IPS DF 4.7 (cell line): ENCODE measurements around the gene NCK2.

ENCODE experiments used
- DNase-seq: peaks from one replicate; pipeline ENCODE4 v3.0.0-alpha.2; 2013; ENCODE audit warnings: low spot score; ENCODE audit errors: extremely low read depth

The NCK2 gene

DNA sequence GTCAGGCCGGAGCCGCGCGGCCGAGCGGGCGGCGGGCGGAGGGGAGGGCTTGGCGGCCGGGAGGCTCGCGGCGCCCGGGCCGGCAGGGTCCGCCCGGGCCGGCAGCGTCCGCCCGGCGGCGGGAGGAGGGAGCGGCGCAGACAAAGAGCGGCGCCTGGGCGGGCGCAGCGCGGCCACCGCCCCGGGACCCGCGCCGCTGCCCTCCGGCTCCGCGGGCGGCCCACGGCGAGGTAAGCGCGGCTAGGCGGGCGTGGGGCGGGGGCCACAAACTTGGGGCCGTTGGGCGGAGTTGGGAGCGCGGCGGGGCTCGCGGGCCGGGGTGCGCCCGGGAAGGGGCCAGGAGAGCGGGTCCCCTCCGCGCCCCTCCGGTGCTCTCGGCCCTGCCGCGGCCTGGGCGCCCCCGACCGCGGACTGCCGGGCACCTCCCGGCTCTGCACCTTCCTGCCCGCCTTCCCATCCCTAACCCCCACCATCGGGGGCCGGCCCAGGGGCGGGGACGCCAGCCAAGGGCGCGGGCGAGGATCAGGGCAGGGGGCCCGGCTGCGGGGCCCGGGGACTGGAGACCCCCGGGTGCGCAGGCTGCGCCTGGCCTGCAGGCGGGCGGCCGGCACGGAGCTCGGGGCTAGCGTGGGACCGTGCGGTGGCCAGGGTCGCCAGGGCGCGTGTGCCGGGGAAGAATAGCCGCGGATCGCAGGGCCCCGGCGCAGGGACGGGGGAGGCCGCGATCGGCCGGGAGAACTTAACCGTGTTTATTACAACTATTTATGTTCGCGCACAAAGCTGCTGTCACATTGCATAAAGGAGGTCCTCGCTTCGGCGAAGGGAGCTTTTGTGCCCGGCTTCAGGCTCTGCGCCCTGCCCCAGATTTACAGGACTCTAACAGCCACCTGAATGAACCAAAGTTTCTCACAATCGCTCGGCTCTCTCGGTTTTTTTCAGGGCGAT lies at the start of gene NCK2:
NCK2 (plus strand) TSS at position 4 of the 945 bp plus-strand sequence. CDS start 110,152 bp downstream, outside the sequence.
- no peak for DNase-seq

DNA sequence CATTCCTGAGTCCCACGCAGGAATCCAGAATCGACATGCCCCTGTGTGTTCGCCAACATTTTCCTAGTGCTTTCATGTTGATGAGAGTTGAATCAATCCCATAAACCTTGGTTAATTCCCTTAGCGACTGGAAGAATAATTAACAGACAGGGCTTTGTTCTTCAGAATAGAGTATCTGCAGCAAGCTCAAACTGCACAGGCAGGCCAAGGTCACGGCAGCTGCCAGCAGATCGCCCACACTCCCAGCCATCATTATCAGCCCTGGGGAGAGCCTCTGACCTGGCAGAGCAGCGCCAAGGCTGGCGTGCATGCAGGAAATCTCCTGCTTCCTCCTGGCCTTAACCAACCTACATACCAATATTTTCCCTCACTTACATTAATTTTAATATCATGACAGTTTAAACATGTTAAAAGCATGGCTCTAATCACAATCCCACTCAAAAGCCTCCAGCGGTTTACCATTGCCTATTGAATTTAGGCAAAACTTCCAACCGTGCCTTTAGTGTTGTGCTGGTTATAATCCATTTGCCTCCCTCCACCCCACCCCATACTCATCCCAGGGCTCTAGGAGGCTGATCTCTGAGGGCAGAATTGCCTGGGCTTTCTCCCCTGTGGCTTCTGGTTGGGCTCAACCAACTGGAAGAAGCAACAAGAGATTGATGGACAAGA lies 46.8 kb upstream of the NCK2 start:
- no peak for DNase-seq

- DNase-seq, result no peak
These were observed 45.9 kb upstream of the NCK2 start for GRCh38 chr2:105698820-105699219.

DNA sequence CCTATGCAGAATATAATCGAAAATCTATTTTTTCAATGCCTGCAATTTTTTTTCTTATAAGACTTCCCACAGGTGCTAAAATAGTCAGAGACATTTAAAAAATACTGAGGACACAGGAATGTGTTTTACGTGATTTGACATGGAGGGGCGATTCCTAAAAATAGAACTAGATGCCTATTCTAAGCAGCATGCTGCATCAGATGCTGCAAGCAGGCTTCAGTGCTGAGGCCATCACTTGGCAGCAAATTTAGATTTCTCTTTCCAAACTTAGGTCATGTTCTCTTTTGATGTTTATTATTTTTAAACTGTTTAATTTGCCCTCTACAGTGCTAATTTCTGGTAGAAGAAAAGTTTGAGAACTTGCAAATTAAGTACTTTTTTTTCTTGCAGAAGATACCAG lies 43.7 kb upstream of the NCK2 start:
- no peak for DNase-seq

DNA sequence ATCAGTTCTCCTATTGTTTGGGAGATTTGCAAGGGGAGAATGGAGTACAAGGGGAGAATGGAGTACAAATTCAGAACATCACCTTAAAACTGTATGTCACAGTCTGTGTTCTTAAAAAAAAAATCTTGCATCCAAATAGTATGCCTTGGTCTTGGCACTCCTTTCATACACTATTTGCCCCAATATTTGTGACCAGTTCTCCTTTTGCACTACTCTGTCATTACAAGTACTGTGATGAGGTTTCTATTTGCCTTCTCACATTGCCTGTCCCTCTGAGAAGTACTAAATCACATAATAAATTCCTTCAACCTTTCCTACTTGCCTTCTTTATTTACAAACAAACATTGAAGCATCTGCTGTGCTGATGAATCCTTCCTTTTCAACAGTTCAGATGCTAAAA lies 36.0 kb upstream of the NCK2 start:
- DNase-seq, result no peak

DNA sequence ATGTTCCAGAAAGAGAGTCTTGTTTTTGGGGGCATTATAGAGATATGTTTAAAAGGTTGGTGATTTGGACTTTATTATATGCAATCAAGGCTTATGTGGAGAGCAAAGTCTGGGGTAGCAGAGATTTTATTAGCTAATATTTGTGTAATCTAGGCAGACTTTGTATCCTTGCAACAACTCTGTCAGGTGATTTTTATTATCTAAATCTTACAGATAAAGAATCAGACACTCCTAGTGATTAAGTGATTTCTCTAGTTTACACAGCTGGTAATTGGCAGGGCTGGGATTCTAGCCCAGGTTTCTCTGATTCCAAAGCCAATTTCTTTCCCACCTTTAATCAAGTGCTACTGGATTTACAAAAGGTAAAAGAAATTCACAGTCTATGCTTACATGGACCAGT lies 33.3 kb upstream of the NCK2 start:
- no peak for DNase-seq

DNA sequence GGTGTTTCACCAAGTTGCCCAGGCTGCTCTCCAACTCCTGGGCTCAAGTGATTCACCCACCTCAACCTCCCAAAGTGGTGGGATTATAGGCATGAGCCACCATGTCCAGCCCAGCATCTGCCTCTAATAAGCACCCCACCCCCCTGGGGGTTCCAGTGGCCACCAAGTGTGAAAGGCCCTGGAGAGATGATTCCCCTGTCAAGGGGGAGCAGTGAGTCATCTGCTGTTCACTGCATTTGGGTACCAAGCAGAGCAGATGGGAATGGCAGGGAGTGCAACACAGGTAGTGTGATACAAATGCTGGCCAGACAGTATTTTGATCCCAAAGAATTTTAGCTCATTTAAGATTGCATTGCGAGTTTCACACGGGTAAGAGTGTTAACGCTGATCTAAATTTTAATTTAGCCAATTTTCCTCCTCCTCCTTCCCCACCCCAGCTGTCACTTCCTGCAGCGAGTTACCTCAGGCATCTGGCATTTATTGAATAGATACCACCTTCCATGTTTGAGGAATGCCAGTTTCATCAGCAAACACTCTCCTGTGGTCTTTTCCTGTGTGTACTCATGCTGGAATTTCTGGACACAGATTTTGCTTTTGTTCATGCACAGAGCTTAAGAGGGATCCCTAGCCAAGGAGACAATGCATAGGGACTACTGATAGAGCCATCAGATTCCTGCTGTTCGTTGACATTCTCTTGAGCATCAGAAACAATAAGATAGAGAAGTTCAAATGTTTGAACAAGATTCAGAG lies 32.4 kb upstream of the NCK2 start:
- no peak for DNase-seq

GRCh38 chr2:105712981-105713596 lies 31.6 kb upstream of the NCK2 start:
- DNase-seq, result no peak

GRCh38 chr2:105714141-105714540 lies 30.6 kb upstream of the NCK2 start:
- no peak for DNase-seq

GRCh38 chr2:105718846-105719481 lies 25.7 kb upstream of the NCK2 start:
- DNase-seq, result no peak

- DNase-seq, result no peak
These were observed 22.7 kb upstream of the NCK2 start for GRCh38 chr2:105721991-105722511.

DNA sequence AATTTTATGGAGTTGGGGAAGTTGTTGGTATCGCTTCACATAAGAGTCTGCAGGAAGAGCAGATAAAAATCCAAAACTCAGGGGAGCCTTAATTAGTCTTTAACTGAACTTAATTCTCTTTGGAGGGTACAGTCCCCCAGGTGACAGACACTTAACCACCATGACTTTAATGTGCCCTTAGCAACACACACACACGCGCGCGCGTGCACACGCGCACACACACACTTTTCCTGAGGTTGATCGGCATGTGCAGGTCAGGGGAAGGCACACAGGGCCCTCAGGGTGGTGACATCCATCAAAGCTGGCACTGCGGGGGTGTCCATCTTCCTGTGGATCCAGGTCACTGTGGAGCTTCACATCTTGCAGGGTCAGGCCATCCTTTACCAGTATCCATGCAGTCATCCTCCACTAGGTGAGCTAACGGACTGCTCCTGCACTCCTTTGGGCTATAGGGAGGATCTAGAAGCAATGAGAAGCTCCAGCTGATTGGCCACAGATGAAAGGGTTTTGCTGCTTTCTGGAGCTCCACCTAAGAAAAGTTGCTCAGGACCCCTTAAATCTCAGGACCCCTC lies 21.9 kb upstream of the NCK2 start:
- DNase-seq, result no peak

- DNase-seq, result no peak
These were observed 21.3 kb upstream of the NCK2 start for GRCh38 chr2:105723431-105723830.

DNA sequence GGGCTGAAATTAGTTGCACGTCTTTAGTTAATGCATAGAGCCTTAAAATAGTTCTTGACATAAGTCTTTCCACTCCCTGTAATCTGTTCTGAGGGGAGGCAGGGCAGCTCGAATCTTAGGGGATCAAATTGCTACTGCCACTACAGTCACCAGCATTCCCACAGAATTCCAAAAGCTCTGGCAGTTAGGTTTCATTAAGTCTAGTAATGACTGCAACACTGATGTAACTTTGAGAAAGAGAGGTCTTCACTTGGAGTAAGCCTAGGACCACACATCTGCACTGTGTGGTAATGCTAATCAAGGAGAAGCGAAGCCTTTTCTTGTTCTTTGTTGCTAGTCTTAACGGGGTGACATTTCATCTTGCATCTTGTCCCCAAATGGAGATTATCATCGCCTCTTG lies 19.3 kb upstream of the NCK2 start:
- no peak for DNase-seq

DNA sequence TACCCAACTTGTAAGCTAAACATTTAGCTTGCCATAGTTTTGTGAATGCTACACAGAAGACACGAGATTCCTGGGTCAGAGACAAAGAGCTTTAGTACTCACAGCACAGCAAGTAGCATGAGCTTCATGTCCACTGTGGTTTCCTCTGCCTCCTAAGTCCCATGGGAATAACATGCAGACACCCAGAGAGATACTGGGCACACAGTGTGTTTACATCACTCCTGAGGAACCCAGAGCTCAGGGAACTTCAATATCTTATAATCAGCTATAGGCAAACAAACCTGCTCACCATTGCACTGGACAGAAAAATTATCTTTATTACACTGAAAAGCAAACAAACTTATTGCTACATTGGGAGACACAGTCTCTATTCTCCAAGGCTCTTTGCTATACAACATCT lies 14.5 kb upstream of the NCK2 start:
- DNase-seq, result no peak

DNA sequence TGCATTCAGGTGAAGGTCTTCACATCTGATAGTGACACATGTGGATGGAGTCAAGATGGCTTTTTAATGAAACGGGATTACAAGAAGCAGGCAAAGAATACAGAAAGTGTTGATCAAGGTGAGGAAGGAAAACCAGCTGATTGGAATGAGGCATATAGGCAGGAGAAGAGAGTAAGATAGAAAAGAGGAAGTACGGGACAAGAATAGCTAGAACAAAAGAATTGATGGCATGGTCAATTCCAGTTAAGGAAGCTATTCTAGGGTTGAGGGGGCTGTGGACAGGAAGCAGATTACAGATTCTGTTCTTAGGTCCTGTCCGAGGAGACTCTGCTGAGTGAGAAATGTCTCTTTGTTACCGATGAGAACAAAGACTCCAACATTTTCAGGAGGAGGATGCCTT lies 13.2 kb upstream of the NCK2 start:
- DNase-seq, result no peak

DNA sequence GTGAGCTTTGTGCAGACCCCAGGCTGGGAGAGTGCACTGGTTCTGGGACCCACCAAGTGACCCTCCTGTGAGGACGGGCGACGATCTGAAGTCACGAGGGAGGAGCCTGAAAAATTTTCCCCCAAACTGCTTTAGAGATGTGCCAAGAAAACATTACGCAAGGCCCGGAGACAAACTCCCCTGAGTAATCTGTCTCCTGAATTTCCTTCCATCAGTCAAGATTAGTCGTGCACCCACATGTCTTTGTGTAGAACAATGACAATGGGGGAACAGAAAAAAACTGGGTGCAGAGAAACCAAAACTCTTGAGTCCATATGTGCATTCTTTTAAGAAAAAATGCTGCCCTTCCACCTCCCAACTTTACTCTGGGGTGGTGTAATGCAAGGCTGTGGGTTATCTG lies 12.6 kb upstream of the NCK2 start:
- no peak for DNase-seq

GRCh38 chr2:105732955-105733607 lies 11.6 kb upstream of the NCK2 start:
- DNase-seq, result no peak

GRCh38 chr2:105733875-105734274 lies 10.8 kb upstream of the NCK2 start:
- no peak for DNase-seq
